GM23338 (cell line): Measurements from ENCODE around the gene VAV3. TPM values are rescaled to one million over a fixed set of nuclear protein-coding genes. Genes with fewer than 3 reads are reported as not detected.

Source experiments
- ATAC-seq: fragments of 200-7000 bp; cut with Tn5 transposase; 3 replicates; pipeline ENCODE4 v1.9.1; 2020
- DNase-seq: peaks from one replicate; pipeline ENCODE4 v3.0.0-alpha.2; 2015; ENCODE audit warnings: low spot score
- H2AFZ ChIP-seq: fragments of 200-600 bp; sonication (generic); 2 replicates; pipeline ENCODE4 v1.8.0; 2016; ENCODE audit warnings: antibody characterized with exemption, mild to moderate bottlenecking, moderate library complexity
- H3F3A ChIP-seq: fragments of 200-600 bp; sonication (generic); replicated peaks from 2 replicates; pipeline ENCODE4 v1.8.0; 2017; ENCODE audit warnings: antibody characterized with exemption, mixed run types, low read depth
- H3K27ac ChIP-seq: fragments of 200-600 bp; sonication (generic); 2 replicates; pipeline ENCODE4 v1.6.1; 2016; ENCODE audit warnings: low read depth
- H3K27me3 ChIP-seq: fragments of 200-600 bp; sonication (generic); 2 replicates; pipeline ENCODE4 v1.8.0; 2016; ENCODE audit warnings: mild to moderate bottlenecking, mixed run types, moderate library complexity; ENCODE audit not compliant: insufficient read depth
- H3K36me3 ChIP-seq: fragments of 200-600 bp; sonication (generic); 2 replicates; pipeline ENCODE4 v1.8.0; 2016; ENCODE audit warnings: mild to moderate bottlenecking; ENCODE audit not compliant: insufficient read depth
- H3K4me1 ChIP-seq: fragments of 200-600 bp; sonication (generic); 2 replicates; pipeline ENCODE4 v1.8.0; 2016; ENCODE audit warnings: mild to moderate bottlenecking, moderate library complexity; ENCODE audit not compliant: insufficient read depth
- H3K4me2 ChIP-seq: fragments of 200-600 bp; sonication (generic); 2 replicates; pipeline ENCODE4 v1.7.1; 2017; ENCODE audit warnings: mixed run types
- H3K4me3 ChIP-seq: fragments of 200-600 bp; sonication (generic); 2 replicates; pipeline ENCODE4 v1.6.1; 2016; ENCODE audit warnings: mixed run types
- H3K79me2 ChIP-seq: fragments of 200-600 bp; sonication (generic); replicated peaks from 2 replicates; pipeline ENCODE4 v1.8.0; 2017; ENCODE audit warnings: mild to moderate bottlenecking; ENCODE audit not compliant: insufficient read depth
- H3K9me2 ChIP-seq: fragments of 200-600 bp; sonication (generic); 2 replicates; pipeline ENCODE4 v1.8.0; 2017; ENCODE audit not compliant: insufficient read depth
- H4K20me1 ChIP-seq: fragments of 200-600 bp; sonication (generic); replicated peaks from 2 replicates; pipeline ENCODE4 v1.8.0; 2017; ENCODE audit warnings: mild to moderate bottlenecking; ENCODE audit not compliant: insufficient read depth
- H3K27ac Mint-ChIP-seq: 2 replicates; pipeline ENCODE4 v1.8.0; 2020; ENCODE audit warnings: inconsistent platforms, mild to moderate bottlenecking, moderate library complexity, mixed read lengths
- H3K27me3 Mint-ChIP-seq: 3 replicates; pipeline ENCODE4 v1.8.0; 2022; ENCODE audit warnings: low read depth, mild to moderate bottlenecking, moderate library complexity, mixed read lengths, inconsistent platforms; ENCODE audit not compliant: insufficient read depth, poor library complexity
- H3K36me3 Mint-ChIP-seq: 3 replicates; pipeline ENCODE4 v1.8.0; 2021; ENCODE audit warnings: low read depth, mild to moderate bottlenecking, inconsistent platforms, moderate library complexity, mixed read lengths
- H3K4me1 Mint-ChIP-seq: 3 replicates; pipeline ENCODE4 v1.8.0; 2020; ENCODE audit warnings: mild to moderate bottlenecking, inconsistent platforms, mixed read lengths
- H3K4me3 Mint-ChIP-seq: 3 replicates; pipeline ENCODE4 v1.8.0; 2021; ENCODE audit warnings: moderate library complexity, mild to moderate bottlenecking, inconsistent platforms, mixed read lengths
- H3K9me3 Mint-ChIP-seq: 3 replicates; pipeline ENCODE4 v1.8.0; 2020; ENCODE audit warnings: moderate library complexity, mild to moderate bottlenecking, inconsistent platforms, mixed read lengths
- EZH2phosphoT487 ChIP-seq: fragments of 200-600 bp; sonication (generic); IDR thresholded peaks from one replicate; pipeline ENCODE4 v1.8.1; 2018; ENCODE audit warnings: antibody characterized with exemption; ENCODE audit not compliant: unreplicated experiment
- JUNB ChIP-seq: IDR thresholded peaks from one replicate; pipeline ENCODE4 v1.6.1; 2016; ENCODE audit warnings: antibody characterized with exemption; ENCODE audit not compliant: unreplicated experiment
- NANOG ChIP-seq: IDR thresholded peaks from 2 replicates; pipeline ENCODE4 v1.6.1; 2016; ENCODE audit warnings: antibody characterized with exemption, borderline replicate concordance
- POLR2AphosphoS5 ChIP-seq: IDR thresholded peaks from 2 replicates; pipeline ENCODE4 v1.6.1; 2016; ENCODE audit warnings: antibody characterized with exemption, low read depth
- STAT1 ChIP-seq: IDR thresholded peaks from one replicate; pipeline ENCODE4 v1.6.1; 2016; ENCODE audit warnings: antibody characterized with exemption; ENCODE audit not compliant: unreplicated experiment
- ZNF114 ChIP-seq: fragments of 250-450 bp; sonication (Bioruptor Pico); IDR thresholded peaks from 2 replicates; pipeline ENCODE4 v1.5.0; 2020; ENCODE audit warnings: mild to moderate bottlenecking, moderate library complexity
- ZNF331 ChIP-seq: fragments of 250-450 bp; sonication (Bioruptor Pico); IDR thresholded peaks from 2 replicates; pipeline ENCODE4 v1.5.0; 2020; ENCODE audit warnings: low read depth, mild to moderate bottlenecking, moderate library complexity
- polyA plus RNA-seq: library from polyadenylated mRNA; unstranded; fragments of >200 nt; fragmentation: Nextera tagmentation; extraction: Ambion mirVana; gene quantifications from 2 replicates; pipeline ENCODE4 v1.2.1, GENCODE V29; 2016
- total RNA-seq: library from RNA; depleted of rRNA; stranded (reverse); fragments of >200 nt; shearing (Covaris generic); gene quantifications from 2 replicates; pipeline ENCODE4 v1.2.3, GENCODE V29; 2014
- TF ChIP-seq, protein P1 (sequence below), 2 experiments: fragments of 200-600 bp in 1 of 2; sonication (generic) in 1 of 2; conservative IDR thresholded peaks; 2 replicates each; pipeline versions ENCODE4 v1.5.1 to v1.6.1; 2016 to 2017; ENCODE audit warnings: antibody characterized with exemption in 2 of 2, low read depth in 2 of 2, mild to moderate bottlenecking in 2 of 2, moderate library complexity in 1 of 2
- TF ChIP-seq, protein P2 (sequence below): IDR thresholded peaks from 2 replicates; pipeline ENCODE4 v1.6.1; 2016; ENCODE audit warnings: antibody characterized with exemption
- TF ChIP-seq, protein P3 (sequence below): IDR thresholded peaks from one replicate; pipeline ENCODE4 v1.6.1; 2018; ENCODE audit warnings: antibody characterized with exemption; ENCODE audit not compliant: unreplicated experiment
- TF ChIP-seq, protein P4 (sequence below): fragments of 250-450 bp; sonication (Bioruptor Pico); IDR thresholded peaks from 2 replicates; pipeline ENCODE4 v1.5.0; 2020; ENCODE audit warnings: mild to moderate bottlenecking, moderate library complexity

The VAV3 gene
- total and polyA plus RNA-seq, 2 experiments from 2014 or later = 3.0 to 11.3 TPM

DNA sequence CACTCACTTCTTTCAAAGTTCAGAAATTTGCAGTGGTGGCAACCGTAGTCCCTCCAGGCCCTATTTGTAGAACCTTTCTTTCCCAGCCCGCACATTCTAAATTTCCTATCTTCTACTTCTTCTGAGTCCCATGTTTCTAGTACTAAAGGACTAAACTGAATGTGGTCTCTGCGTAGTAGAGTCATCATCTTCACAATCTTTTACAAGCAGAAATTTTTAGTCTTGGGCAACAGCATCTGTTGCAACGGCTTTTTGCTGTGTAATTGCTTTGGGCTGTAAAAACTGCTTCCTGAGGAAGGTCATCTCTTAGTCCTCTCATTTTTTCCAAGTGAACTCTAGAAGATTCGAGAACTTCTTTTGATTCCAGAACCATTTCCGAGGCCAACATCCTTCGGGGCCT is 23.9 kb downstream of the VAV3 start:
- H3K79me2 ChIP-seq = peaks cover 4% of the 10 kb centered on the region; the same call in 1 of the 2 replicates
- no peak overlapping the region for H3K27ac ChIP-seq
- no peaks in the 10 kb centered on the region for H3K27me3 ChIP-seq
- H4K20me1 ChIP-seq = no peaks in the 10 kb centered on the region; the same call in 1 of the 2 replicates
- DNase-seq (no peak), ATAC-seq (no peak)
- Mint-ChIP-seq H3K4me1 (peaks cover 23% of the 10 kb centered on the region), H3K36me3 (no peaks in the 10 kb centered on the region), H3K27ac (no peak overlapping the region), H3K4me3 (no peak overlapping the region), H3K9me3 (no peaks in the 10 kb centered on the region), H3K27me3 (no peaks in the 10 kb centered on the region)
- H2AFZ ChIP-seq = no peak overlapping the region
- H3K9me2 ChIP-seq = peaks cover 8% of the 10 kb centered on the region
- TF ChIP-seq, protein P1, sequence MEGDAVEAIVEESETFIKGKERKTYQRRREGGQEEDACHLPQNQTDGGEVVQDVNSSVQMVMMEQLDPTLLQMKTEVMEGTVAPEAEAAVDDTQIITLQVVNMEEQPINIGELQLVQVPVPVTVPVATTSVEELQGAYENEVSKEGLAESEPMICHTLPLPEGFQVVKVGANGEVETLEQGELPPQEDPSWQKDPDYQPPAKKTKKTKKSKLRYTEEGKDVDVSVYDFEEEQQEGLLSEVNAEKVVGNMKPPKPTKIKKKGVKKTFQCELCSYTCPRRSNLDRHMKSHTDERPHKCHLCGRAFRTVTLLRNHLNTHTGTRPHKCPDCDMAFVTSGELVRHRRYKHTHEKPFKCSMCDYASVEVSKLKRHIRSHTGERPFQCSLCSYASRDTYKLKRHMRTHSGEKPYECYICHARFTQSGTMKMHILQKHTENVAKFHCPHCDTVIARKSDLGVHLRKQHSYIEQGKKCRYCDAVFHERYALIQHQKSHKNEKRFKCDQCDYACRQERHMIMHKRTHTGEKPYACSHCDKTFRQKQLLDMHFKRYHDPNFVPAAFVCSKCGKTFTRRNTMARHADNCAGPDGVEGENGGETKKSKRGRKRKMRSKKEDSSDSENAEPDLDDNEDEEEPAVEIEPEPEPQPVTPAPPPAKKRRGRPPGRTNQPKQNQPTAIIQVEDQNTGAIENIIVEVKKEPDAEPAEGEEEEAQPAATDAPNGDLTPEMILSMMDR (conservative IDR thresholded peaks at IDR 0.05; ENCODE audit: low read depth in 2 of 2) = no peak
- TF ChIP-seq ZNF331 (CRISPR knock-in tag) (no peak), EZH2phosphoT487 (no peak), ZNF114 (CRISPR knock-in tag) (no peak), JUNB (no peak), POLR2AphosphoS5 (no peak), NANOG (no peak), STAT1 (no peak)
- TF ChIP-seq, protein P2, sequence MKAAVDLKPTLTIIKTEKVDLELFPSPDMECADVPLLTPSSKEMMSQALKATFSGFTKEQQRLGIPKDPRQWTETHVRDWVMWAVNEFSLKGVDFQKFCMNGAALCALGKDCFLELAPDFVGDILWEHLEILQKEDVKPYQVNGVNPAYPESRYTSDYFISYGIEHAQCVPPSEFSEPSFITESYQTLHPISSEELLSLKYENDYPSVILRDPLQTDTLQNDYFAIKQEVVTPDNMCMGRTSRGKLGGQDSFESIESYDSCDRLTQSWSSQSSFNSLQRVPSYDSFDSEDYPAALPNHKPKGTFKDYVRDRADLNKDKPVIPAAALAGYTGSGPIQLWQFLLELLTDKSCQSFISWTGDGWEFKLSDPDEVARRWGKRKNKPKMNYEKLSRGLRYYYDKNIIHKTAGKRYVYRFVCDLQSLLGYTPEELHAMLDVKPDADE = no peak
- TF ChIP-seq, protein P3, sequence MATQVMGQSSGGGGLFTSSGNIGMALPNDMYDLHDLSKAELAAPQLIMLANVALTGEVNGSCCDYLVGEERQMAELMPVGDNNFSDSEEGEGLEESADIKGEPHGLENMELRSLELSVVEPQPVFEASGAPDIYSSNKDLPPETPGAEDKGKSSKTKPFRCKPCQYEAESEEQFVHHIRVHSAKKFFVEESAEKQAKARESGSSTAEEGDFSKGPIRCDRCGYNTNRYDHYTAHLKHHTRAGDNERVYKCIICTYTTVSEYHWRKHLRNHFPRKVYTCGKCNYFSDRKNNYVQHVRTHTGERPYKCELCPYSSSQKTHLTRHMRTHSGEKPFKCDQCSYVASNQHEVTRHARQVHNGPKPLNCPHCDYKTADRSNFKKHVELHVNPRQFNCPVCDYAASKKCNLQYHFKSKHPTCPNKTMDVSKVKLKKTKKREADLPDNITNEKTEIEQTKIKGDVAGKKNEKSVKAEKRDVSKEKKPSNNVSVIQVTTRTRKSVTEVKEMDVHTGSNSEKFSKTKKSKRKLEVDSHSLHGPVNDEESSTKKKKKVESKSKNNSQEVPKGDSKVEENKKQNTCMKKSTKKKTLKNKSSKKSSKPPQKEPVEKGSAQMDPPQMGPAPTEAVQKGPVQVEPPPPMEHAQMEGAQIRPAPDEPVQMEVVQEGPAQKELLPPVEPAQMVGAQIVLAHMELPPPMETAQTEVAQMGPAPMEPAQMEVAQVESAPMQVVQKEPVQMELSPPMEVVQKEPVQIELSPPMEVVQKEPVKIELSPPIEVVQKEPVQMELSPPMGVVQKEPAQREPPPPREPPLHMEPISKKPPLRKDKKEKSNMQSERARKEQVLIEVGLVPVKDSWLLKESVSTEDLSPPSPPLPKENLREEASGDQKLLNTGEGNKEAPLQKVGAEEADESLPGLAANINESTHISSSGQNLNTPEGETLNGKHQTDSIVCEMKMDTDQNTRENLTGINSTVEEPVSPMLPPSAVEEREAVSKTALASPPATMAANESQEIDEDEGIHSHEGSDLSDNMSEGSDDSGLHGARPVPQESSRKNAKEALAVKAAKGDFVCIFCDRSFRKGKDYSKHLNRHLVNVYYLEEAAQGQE = no peak
- TF ChIP-seq, protein P4, sequence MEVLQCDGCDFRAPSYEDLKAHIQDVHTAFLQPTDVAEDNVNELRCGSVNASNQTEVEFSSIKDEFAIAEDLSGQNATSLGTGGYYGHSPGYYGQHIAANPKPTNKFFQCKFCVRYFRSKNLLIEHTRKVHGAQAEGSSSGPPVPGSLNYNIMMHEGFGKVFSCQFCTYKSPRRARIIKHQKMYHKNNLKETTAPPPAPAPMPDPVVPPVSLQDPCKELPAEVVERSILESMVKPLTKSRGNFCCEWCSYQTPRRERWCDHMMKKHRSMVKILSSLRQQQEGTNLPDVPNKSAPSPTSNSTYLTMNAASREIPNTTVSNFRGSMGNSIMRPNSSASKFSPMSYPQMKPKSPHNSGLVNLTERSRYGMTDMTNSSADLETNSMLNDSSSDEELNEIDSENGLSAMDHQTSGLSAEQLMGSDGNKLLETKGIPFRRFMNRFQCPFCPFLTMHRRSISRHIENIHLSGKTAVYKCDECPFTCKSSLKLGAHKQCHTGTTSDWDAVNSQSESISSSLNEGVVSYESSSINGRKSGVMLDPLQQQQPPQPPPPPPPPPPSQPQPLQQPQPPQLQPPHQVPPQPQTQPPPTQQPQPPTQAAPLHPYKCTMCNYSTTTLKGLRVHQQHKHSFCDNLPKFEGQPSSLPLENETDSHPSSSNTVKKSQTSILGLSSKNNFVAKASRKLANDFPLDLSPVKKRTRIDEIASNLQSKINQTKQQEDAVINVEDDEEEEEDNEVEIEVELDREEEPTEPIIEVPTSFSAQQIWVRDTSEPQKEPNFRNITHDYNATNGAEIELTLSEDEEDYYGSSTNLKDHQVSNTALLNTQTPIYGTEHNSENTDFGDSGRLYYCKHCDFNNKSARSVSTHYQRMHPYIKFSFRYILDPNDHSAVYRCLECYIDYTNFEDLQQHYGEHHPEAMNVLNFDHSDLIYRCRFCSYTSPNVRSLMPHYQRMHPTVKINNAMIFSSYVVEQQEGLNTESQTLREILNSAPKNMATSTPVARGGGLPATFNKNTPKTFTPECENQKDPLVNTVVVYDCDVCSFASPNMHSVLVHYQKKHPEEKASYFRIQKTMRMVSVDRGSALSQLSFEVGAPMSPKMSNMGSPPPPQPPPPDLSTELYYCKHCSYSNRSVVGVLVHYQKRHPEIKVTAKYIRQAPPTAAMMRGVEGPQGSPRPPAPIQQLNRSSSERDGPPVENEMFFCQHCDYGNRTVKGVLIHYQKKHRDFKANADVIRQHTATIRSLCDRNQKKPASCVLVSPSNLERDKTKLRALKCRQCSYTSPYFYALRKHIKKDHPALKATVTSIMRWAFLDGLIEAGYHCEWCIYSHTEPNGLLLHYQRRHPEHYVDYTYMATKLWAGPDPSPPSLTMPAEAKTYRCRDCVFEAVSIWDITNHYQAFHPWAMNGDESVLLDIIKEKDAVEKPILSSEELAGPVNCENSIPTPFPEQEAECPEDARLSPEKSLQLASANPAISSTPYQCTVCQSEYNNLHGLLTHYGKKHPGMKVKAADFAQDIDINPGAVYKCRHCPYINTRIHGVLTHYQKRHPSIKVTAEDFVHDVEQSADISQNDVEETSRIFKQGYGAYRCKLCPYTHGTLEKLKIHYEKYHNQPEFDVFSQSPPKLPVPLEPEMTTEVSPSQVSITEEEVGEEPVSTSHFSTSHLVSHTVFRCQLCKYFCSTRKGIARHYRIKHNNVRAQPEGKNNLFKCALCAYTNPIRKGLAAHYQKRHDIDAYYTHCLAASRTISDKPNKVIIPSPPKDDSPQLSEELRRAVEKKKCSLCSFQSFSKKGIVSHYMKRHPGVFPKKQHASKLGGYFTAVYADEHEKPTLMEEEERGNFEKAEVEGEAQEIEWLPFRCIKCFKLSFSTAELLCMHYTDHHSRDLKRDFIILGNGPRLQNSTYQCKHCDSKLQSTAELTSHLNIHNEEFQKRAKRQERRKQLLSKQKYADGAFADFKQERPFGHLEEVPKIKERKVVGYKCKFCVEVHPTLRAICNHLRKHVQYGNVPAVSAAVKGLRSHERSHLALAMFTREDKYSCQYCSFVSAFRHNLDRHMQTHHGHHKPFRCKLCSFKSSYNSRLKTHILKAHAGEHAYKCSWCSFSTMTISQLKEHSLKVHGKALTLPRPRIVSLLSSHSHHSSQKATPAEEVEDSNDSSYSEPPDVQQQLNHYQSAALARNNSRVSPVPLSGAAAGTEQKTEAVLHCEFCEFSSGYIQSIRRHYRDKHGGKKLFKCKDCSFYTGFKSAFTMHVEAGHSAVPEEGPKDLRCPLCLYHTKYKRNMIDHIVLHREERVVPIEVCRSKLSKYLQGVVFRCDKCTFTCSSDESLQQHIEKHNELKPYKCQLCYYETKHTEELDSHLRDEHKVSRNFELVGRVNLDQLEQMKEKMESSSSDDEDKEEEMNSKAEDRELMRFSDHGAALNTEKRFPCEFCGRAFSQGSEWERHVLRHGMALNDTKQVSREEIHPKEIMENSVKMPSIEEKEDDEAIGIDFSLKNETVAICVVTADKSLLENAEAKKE (CRISPR knock-in tag) = no peak
- no peak overlapping the region for H3K4me2 ChIP-seq
- H3K36me3 ChIP-seq = no peaks in the 10 kb centered on the region
- no peaks in the 10 kb centered on the region for H3F3A ChIP-seq
- peaks cover 14% of the 10 kb centered on the region for H3K4me1 ChIP-seq
- no peak overlapping the region for H3K4me3 ChIP-seq
